Sigmoid colon (tissue), 4 donors: ENCODE measurements around the gene DOLPP1.
"Not testable (repeated sequence)": the region's sequence is repeated elsewhere in the genome, so short reads cannot be mapped to it uniquely, and the experiment has no call there.

Experiments used
- CTCF ChIP-seq, 4 experiments: fragments of 450-650 bp in 3 of 4; fragments of 200-600 bp in 1 of 4; IDR thresholded peaks; one replicate each; pipeline ENCODE4 v1.5.1; 2016 to 2019; ENCODE audit warnings: antibody characterized with exemption in 4 of 4, mild to moderate bottlenecking in 3 of 4, moderate library complexity in 2 of 4
- EP300 ChIP-seq, 4 donors: sonication (generic); formaldehyde crosslinking; IDR thresholded peaks; one replicate each; pipeline ENCODE4 v1.6.1; 2017; ENCODE audit warnings: antibody characterized with exemption in 4 of 4
- POLR2A ChIP-seq, 2 donors: fragments of 450-650 bp; IDR thresholded peaks; one replicate each; pipeline ENCODE4 v1.6.1; 2016; ENCODE audit warnings: antibody characterized with exemption in 2 of 2, mild to moderate bottlenecking in 2 of 2, moderate library complexity in 2 of 2

GRCh38 chr9:129122976-129123375 is 42.1 kb downstream of the DOLPP1 start:
- not testable (repeated sequence) for TF ChIP-seq CTCF, POLR2A, EP300 (IDR thresholded peaks at IDR 0.05)
